Measurements from ENCODE around the gene DIAPH2. TPM values are rescaled to one million over a fixed set of nuclear protein-coding genes. Genes with fewer than 3 reads are reported as not detected.

Gene DIAPH2
- total RNA-seq, 1 experiment from 2014 or later, result 10.9 TPM

DNA sequence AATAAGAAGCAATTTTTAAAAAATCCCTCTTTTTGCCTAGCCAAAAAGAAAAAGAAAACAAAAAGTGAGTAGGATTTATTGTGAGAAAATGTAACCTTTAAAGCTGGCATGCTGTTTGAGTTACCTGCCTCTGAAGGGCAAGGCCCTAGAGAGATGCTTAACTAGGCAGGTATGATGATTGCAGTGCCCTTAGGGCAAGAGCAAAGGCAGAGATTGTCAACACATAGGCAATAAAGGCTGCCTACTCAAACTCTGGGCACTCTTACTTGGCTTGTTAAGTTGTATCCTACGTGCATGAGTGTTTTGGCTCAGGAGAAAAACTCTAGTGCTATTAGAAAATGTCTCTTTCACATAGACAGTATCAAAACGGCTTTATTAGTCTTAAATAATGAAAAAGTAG lies 505.0 kb downstream of the DIAPH2 start:
- no peak for TF ChIP-seq CEBPB (IDR thresholded peaks at IDR 0.05; ENCODE audit: low read depth)
- TF ChIP-seq YY1 (IDR thresholded peaks at IDR 0.05; ENCODE audit: extremely low read depth, insufficient replicate concordance, low read depth, low read length), result no peak
- TF ChIP-seq SRF (IDR thresholded peaks at IDR 0.05; ENCODE audit: low read depth), result no peak
- no peak for TF ChIP-seq FOSL1 (IDR thresholded peaks at IDR 0.05; ENCODE audit: low read depth)
- no peak for TF ChIP-seq ZFX (IDR thresholded peaks at IDR 0.05)
- no peak for TF ChIP-seq EGR1 (IDR thresholded peaks at IDR 0.05; ENCODE audit: low read depth)
- TF ChIP-seq ZNF274 (IDR thresholded peaks at IDR 0.05; ENCODE audit: low read depth, low read length), result no peak
- no peak for TF ChIP-seq SIN3A (IDR thresholded peaks at IDR 0.05; ENCODE audit: low read depth)
- TF ChIP-seq, protein P1, sequence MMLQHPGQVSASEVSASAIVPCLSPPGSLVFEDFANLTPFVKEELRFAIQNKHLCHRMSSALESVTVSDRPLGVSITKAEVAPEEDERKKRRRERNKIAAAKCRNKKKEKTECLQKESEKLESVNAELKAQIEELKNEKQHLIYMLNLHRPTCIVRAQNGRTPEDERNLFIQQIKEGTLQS (IDR thresholded peaks at IDR 0.05), result no peak
- TF ChIP-seq EZH2phosphoT487 (IDR thresholded peaks at IDR 0.05; ENCODE audit: borderline replicate concordance), result no peak
- TF ChIP-seq CBX3 (IDR thresholded peaks at IDR 0.05; ENCODE audit: low read depth), result no peak
- TF ChIP-seq, protein P2, sequence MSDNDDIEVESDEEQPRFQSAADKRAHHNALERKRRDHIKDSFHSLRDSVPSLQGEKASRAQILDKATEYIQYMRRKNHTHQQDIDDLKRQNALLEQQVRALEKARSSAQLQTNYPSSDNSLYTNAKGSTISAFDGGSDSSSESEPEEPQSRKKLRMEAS (IDR thresholded peaks at IDR 0.05), result no peak
- no peak for TF ChIP-seq SP1 (IDR thresholded peaks at IDR 0.05; ENCODE audit: low read depth)
- TF ChIP-seq TCF7L2 (IDR thresholded peaks at IDR 0.05; ENCODE audit: borderline replicate concordance, extremely low read depth, insufficient read depth, insufficient read length), result no peak
- TF ChIP-seq, protein P3, sequence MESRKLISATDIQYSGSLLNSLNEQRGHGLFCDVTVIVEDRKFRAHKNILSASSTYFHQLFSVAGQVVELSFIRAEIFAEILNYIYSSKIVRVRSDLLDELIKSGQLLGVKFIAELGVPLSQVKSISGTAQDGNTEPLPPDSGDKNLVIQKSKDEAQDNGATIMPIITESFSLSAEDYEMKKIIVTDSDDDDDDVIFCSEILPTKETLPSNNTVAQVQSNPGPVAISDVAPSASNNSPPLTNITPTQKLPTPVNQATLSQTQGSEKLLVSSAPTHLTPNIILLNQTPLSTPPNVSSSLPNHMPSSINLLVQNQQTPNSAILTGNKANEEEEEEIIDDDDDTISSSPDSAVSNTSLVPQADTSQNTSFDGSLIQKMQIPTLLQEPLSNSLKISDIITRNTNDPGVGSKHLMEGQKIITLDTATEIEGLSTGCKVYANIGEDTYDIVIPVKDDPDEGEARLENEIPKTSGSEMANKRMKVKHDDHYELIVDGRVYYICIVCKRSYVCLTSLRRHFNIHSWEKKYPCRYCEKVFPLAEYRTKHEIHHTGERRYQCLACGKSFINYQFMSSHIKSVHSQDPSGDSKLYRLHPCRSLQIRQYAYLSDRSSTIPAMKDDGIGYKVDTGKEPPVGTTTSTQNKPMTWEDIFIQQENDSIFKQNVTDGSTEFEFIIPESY (IDR thresholded peaks at IDR 0.05; ENCODE audit: extremely low read depth, insufficient replicate concordance, low read length), result no peak
- no peak for TF ChIP-seq RAD21 (IDR thresholded peaks at IDR 0.05; ENCODE audit: low read depth)
- no peak for TF ChIP-seq REST (IDR thresholded peaks at IDR 0.05; ENCODE audit: low read depth)
- TF ChIP-seq POLR2AphosphoS5 (IDR thresholded peaks at IDR 0.05; ENCODE audit: low read depth, low read length), result no peak
- ChIA-PET POLR2A (no interaction called here), CTCF (no interaction called here), RAD21 (ENCODE audit: low non-redundant PET in 1 of 2, low total read pairs in 2 of 2, uncharacterized antibody in 2 of 2, unreplicated experiment in 2 of 2) (no interaction called here)
- Histone ChIP-seq H3K27ac (ENCODE audit: low read depth, low read length) (no peak overlapping the region), H2AFZ (ENCODE audit: low read depth, low read length, poor library complexity, severe bottlenecking) (no peak overlapping the region), H3K4me1 (ENCODE audit: control insufficient read depth in 1 of 2, insufficient read depth in 2 of 2, low read length in 2 of 2) (no peaks in the 10 kb centered on the region), H3K9me2 (ENCODE audit: insufficient read depth) (no peaks in the 10 kb centered on the region), H3K79me2 (ENCODE audit: insufficient read depth, low read length) (no peaks in the 10 kb centered on the region), H3K9me3 (ENCODE audit: control insufficient read depth in 1 of 2, insufficient read depth in 1 of 2, low read depth in 1 of 2, low read length in 2 of 2) (no peaks in the 10 kb centered on the region), H3K4me3 (replicated peaks in 1 of 2; ENCODE audit: low read depth in 1 of 2, low read length in 2 of 2) (no peak overlapping the region), H3K27me3 (ENCODE audit: insufficient read depth, low read length) (no peaks in the 10 kb centered on the region), H3K9ac (ENCODE audit: low read length) (no peak overlapping the region), H3K4me2 (ENCODE audit: low read length) (no peak overlapping the region), H3K36me3 (ENCODE audit: control insufficient read depth in 1 of 2, insufficient read depth in 2 of 2, low read length in 2 of 2) (no peaks in the 10 kb centered on the region), H4K20me1 (ENCODE audit: insufficient read depth) (no peaks in the 10 kb centered on the region)
- BruUV-seq (replicated peaks), result no TSS peak
- intact Hi-C loops (cut with micrococcal nuclease), result no loop called here
- DNase-seq (ENCODE audit: low read depth, low spot score), result no peak
- no peak for ATAC-seq

Data from HCT116 (cell line).